GM13976 (cell line): ENCODE measurements around the gene RNF44.

Source experiments
- DNase-seq: peaks from one replicate; pipeline ENCODE4 v3.0.0; 2012; ENCODE audit warnings: low spot score
- in situ Hi-C: fragments of 300-500 bp; cut with MboI; formaldehyde crosslinking; loops from one replicate; pipeline ENCODE4 v1.12.0; 2022; ENCODE audit warnings: low sequenced_read_pairs, mixed read lengths, inconsistent platforms; ENCODE audit not compliant: unreplicated experiment
- TF ChIP-seq, protein P1 (sequence below): IDR thresholded peaks from 2 replicates; pipeline ENCODE4 v1.5.1; 2012; ENCODE audit warnings: borderline replicate concordance, mild to moderate bottlenecking; ENCODE audit not compliant: insufficient read depth; ENCODE audit errors: extremely low read depth, missing control alignments, control extremely low read depth

The RNF44 gene

DNA sequence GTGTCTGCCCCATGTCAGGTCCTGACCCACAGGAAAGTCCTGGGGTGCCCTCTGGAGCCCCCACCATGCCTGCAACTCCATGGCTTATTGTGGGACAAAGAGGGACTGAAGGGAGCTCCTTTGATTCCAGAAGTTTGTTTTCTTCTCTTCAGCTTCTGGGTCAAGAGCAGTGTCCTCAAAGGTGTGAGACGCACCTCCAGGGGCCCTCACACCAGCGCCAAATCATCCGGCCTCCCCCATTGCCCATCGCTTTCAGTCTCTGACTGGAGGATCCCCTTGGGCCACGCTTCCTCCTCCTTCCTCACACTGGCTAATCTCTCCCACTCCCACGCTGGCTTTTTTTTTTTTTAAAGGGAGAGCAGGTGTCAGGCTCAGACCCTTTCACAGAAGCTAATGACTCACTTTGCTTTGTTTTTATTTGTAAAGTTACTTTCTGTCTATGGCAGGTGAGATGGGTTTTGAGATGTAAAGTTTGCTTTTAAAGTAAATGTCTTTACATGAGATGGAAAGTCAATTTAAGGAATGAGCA, 28.6 kb upstream of the RNF44 start:
- TF ChIP-seq, protein P1, sequence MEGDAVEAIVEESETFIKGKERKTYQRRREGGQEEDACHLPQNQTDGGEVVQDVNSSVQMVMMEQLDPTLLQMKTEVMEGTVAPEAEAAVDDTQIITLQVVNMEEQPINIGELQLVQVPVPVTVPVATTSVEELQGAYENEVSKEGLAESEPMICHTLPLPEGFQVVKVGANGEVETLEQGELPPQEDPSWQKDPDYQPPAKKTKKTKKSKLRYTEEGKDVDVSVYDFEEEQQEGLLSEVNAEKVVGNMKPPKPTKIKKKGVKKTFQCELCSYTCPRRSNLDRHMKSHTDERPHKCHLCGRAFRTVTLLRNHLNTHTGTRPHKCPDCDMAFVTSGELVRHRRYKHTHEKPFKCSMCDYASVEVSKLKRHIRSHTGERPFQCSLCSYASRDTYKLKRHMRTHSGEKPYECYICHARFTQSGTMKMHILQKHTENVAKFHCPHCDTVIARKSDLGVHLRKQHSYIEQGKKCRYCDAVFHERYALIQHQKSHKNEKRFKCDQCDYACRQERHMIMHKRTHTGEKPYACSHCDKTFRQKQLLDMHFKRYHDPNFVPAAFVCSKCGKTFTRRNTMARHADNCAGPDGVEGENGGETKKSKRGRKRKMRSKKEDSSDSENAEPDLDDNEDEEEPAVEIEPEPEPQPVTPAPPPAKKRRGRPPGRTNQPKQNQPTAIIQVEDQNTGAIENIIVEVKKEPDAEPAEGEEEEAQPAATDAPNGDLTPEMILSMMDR = no peak

DNA sequence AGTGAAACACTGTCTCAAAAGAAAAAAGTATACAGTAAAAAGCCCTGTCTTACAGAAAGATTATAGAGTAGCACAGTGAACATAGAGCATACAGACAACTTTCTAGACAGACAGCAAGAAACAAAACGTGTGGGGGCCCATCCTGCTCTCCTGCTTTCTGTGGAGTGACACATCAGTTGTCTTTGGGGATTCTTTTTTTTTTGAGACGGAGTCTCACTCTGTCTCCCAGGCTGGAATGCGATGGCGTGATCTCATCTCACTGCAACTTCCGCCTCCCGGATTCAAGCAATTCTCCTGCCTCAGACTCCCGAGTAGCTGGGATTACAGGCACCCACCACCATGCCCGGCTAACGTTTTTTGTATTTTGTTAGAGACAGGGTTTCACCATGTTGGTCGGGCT, 26.8 kb upstream of the RNF44 start:
- no peak for DNase-seq
- in situ Hi-C loops = no loop called here
- TF ChIP-seq, protein P1 = no peak

More for the DNA sequence above, 28.6 kb upstream of the RNF44 start:
- DNase-seq = no peak
- in situ Hi-C loops = no loop called here

DNA sequence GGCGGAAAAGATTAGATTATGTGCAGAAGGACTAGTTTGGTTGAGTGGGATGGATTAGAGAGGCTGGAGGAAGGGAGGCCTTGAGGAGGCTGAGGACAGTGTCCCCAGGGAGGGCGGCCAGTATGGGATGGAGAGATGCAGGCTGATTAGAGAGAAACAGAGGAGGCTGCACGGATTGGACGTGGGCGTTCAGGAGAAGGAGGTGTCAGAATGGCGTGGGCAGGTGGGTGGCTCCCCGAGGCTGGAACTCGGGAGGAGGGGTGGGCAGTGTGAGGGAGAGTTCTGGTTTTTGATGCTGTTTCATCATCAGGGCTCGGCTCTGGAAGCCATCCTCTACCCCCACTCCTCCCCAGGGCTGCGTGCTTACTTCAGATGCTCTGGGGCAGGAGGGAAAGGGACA, 25.0 kb upstream of the RNF44 start:
- in situ Hi-C loops = no loop called here
- no peak for DNase-seq
- TF ChIP-seq, protein P1 = no peak

DNA sequence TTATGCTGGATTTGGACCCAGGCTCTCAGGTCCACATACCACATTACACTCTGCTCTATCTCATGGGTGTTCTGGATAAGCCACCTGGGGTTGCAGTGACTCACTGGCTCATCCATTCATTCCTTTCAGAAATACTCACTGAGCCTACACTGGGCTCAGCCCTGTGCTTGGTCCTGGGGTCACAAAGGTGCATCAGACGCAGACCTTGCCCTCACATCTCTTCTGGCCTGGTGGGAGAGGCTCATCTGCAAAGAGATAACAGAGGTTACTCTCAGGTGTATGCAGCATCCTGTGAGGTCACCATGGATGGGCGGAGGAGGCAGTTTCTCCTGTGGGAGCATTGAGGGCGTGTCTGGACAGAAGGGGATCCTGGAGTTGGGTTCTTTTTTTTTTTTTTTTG, 24.1 kb upstream of the RNF44 start:
- TF ChIP-seq, protein P1 = no peak
- in situ Hi-C loops = no loop called here
- no peak for DNase-seq

DNA sequence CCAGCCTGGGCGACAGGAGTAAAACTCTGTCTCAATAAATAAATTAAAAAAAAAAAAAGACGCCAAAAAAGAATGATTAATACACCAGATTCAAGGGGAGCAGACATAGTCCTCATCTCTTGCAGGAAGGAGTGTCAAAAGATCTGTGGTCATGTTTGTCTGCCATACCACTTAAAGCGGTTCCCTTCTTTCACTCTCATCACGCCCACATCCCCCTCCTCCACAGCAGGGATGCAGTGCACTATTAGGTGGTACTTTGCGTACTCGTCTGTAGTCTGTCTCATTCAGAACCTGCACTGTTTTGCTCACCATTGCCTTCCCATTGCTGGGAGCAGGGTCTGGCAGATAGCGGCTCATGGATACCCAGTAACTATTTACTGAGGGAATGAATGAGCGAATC, 23.2 kb upstream of the RNF44 start:
- DNase-seq = no peak
- in situ Hi-C loops = no loop called here
- TF ChIP-seq, protein P1 = no peak

DNA sequence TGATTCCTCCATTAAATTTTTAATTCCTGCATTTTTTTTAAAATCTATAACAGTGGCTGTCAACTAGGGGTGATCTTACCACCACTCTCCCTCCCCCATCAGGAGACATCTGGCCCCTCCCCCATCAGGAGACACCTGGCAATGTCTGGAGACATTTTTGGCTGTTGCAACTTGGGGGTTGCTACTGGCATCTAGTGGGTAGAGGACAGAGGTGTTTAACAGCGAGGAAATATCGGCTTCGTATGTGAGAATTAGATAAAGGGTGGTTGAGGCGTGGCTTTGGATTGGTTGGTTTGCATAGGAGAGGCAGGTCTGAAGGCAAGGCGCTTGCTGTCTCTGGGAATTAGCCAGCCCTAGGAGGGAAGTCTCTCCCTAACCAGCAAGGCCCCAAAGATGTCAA, 22.5 kb upstream of the RNF44 start:
- TF ChIP-seq, protein P1 = no peak
- in situ Hi-C loops = no loop called here
- DNase-seq = no peak

DNA sequence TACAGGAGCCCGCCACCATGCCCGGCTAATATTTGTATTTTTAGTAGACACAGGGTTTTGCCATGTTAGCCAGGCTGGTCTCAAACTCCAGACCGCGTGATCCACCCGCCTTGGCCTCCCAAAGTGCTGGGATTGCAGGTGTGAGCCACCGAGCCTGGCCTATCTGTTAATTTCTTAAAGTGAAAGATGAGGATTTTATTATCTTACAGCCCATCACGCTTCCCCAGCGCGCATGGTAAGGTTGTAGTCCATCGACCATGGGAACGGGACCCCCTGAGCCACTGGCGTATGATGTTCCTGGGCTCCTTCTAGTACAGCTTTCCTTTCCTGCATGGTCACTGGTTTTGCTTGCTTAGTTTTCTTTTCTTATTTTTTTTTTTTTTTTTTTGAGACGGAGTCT, 20.6 kb upstream of the RNF44 start:
- no peak for DNase-seq
- TF ChIP-seq, protein P1 = no peak
- in situ Hi-C loops = no loop called here
